Ascending aorta (tissue), 2 donors: ENCODE measurements around the gene C5orf52. TPM values are rescaled to one million over a fixed set of nuclear protein-coding genes. Genes with fewer than 3 reads are reported as not detected.
"Not testable (repeated sequence)": the region's sequence is repeated elsewhere in the genome, so short reads cannot be mapped to it uniquely, and the experiment has no call there.

Source experiments
- DNase-seq, 2 donors: peaks; one replicate each; pipeline ENCODE4 v3.0.0-alpha.2; 2019; ENCODE audit warnings: low spot score in 2 of 2
- H3K27ac ChIP-seq, 2 donors: fragments of 200-600 bp; sonication (generic); one replicate each; pipeline ENCODE4 v1.5.1; 2016 to 2017; ENCODE audit warnings: mild to moderate bottlenecking in 1 of 2
- H3K27me3 ChIP-seq: fragments of 200-600 bp; sonication (generic); one replicate; pipeline ENCODE4 v1.5.1; 2017
- H3K36me3 ChIP-seq, 2 donors: fragments of 200-600 bp; sonication (generic); one replicate each; pipeline ENCODE4 v1.5.1; 2016
- H3K4me1 ChIP-seq, 2 donors: fragments of 200-600 bp; sonication (generic); one replicate each; pipeline ENCODE4 v1.5.1; 2016 to 2017; ENCODE audit warnings: mild to moderate bottlenecking in 1 of 2
- H3K4me3 ChIP-seq, 2 donors: fragments of 200-600 bp; sonication (generic); one replicate each; pipeline ENCODE4 v1.5.1; 2016 to 2017; ENCODE audit warnings: mild to moderate bottlenecking in 1 of 2
- H3K9me3 ChIP-seq, 2 donors: fragments of 200-600 bp; sonication (generic); one replicate each; pipeline ENCODE4 v1.5.1; 2016
- CTCF ChIP-seq, 3 experiments: fragments of 200-600 bp in 2 of 3; fragments of 450-650 bp in 1 of 3; sonication (generic) in 2 of 3; IDR thresholded peaks; one replicate each; pipeline ENCODE4 v1.5.1; 2016 to 2019; ENCODE audit warnings: antibody characterized with exemption in 3 of 3, mild to moderate bottlenecking in 1 of 3, moderate library complexity in 1 of 3
- intact Hi-C: fragments of 100-400 bp; cut with DNase I; formaldehyde crosslinking; loops from one replicate; pipeline ENCODE4 v1.15.1; 2023
- total RNA-seq: library from RNA; depleted of rRNA; stranded (reverse); fragments of >200 nt; gene quantifications from one replicate; pipeline ENCODE4 v1.1.0, GENCODE V29; 2016

C5orf52 gene
- total RNA-seq, 1 donor from 2014 or later = not detected

- Histone ChIP-seq H3K4me1 (peaks cover 0 to 5% of the 10 kb centered on the region in 2 donors), H3K4me3 (no peak overlapping the region), H3K36me3 (no peaks in the 10 kb centered on the region), H3K27me3 (no peaks in the 10 kb centered on the region), H3K27ac (no peak overlapping the region), H3K9me3 (no peaks in the 10 kb centered on the region)
- intact Hi-C loops = loop anchor here (2.0 kb wide), 2 partner anchors 242 to 288 kb away; no protein-coding TSS in a partner anchor
- no peak for TF ChIP-seq CTCF (IDR thresholded peaks at IDR 0.05)
- no peak for DNase-seq
Measured at GRCh38 chr5:157719245-157719644, 47.9 kb downstream of the C5orf52 start.

- H3K4me1 ChIP-seq = peaks cover 0 to 5% of the 10 kb centered on the region in 2 donors
- H3K36me3 ChIP-seq = no peaks in the 10 kb centered on the region
- H3K9me3 ChIP-seq = no peaks in the 10 kb centered on the region
- H3K27ac ChIP-seq = no peak overlapping the region
- intact Hi-C loops = no loop called here
- H3K27me3 ChIP-seq = no peaks in the 10 kb centered on the region
- TF ChIP-seq CTCF (IDR thresholded peaks at IDR 0.05) = no peak
- H3K4me3 ChIP-seq = no peak overlapping the region
- no peak for DNase-seq
Measured at GRCh38 chr5:157721159-157721558, 49.8 kb downstream of the C5orf52 start.

- H3K4me1 ChIP-seq, intact Hi-C loops: not testable (repeated sequence)
Measured at GRCh38 chr5:157722895-157723294, 51.6 kb downstream of the C5orf52 start.

GRCh38 chr5:157726607-157727006, 55.3 kb downstream of the C5orf52 start:
- H3K4me3 ChIP-seq, H3K4me1 ChIP-seq, intact Hi-C loops, H3K27me3 ChIP-seq, DNase-seq, H3K9me3 ChIP-seq, H3K36me3 ChIP-seq, H3K27ac ChIP-seq: not testable (repeated sequence)

More at GRCh38 chr5:157722895-157723294, 51.6 kb downstream of the C5orf52 start:
- not testable (repeated sequence) for H3K27me3 ChIP-seq, H3K4me3 ChIP-seq, H3K9me3 ChIP-seq, DNase-seq, H3K27ac ChIP-seq, H3K36me3 ChIP-seq

GRCh38 chr5:157727858-157728257, 56.5 kb downstream of the C5orf52 start:
- H3K4me3 ChIP-seq, intact Hi-C loops: not testable (repeated sequence)

More at GRCh38 chr5:157727858-157728257, 56.5 kb downstream of the C5orf52 start:
- H3K27me3 ChIP-seq, H3K4me1 ChIP-seq, DNase-seq, H3K27ac ChIP-seq, H3K36me3 ChIP-seq, H3K9me3 ChIP-seq: not testable (repeated sequence)

Other genes with a start within 250 kb of the C5orf52 start
- not detected for gene NIPAL4, start 211.3 kb upstream of the C5orf52 start, total RNA-seq
- gene ADAM19, start 95.8 kb upstream of the C5orf52 start, total RNA-seq = 11.7 TPM
- not detected for gene SOX30, start 19.1 kb upstream of the C5orf52 start, total RNA-seq
- 0.32 TPM for gene THG1L, start 59.9 kb downstream of the C5orf52 start, total RNA-seq
- 1.3 TPM for gene LSM11, start 72.2 kb downstream of the C5orf52 start, total RNA-seq
- gene CLINT1, start 187.6 kb downstream of the C5orf52 start, total RNA-seq = 16.4 TPM